Suprapubic skin (tissue), 4 donors: ENCODE results near the gene RAB25.

Experiments used
- POLR2A ChIP-seq, 2 donors: fragments of 450-650 bp; IDR thresholded peaks; one replicate each; pipeline ENCODE4 v1.6.1; 2017; ENCODE audit warnings: antibody characterized with exemption in 2 of 2, mild to moderate bottlenecking in 2 of 2, moderate library complexity in 2 of 2
- POLR2AphosphoS5 ChIP-seq, 3 donors: sonication (generic); formaldehyde crosslinking; IDR thresholded peaks; one replicate each; pipeline ENCODE4 v1.6.1; 2017; ENCODE audit warnings: antibody characterized with exemption in 3 of 3
- TF ChIP-seq, protein P1 (sequence below), 2 donors: fragments of 200-600 bp in 1 of 2; fragments of 450-650 bp in 1 of 2; sonication (generic) in 1 of 2; IDR thresholded peaks; one replicate each; pipeline ENCODE4 v1.5.1; 2016 to 2019; ENCODE audit warnings: antibody characterized with exemption in 2 of 2, mild to moderate bottlenecking in 1 of 2, moderate library complexity in 1 of 2

DNA sequence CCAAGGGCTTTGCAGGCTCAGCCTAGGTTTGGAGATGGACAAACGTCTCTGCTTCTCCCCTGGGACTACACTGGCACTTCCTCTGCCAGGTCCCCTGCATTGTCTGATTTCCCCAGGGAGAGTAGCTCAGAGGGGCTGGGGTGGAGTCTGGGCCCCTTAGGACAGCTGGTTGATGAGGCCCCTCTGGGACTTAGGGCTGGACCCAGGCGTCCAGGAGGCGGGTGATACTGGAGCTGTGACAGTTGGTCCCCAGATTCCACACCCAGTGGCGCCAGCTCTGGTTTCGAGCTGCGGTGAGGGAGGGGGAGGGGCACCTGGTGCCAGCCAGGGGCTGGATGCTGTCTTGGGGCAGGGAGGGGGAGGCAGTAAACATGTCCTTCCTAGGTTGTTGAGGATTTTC lies 28.7 kb downstream of the RAB25 start:
- TF ChIP-seq, protein P1, sequence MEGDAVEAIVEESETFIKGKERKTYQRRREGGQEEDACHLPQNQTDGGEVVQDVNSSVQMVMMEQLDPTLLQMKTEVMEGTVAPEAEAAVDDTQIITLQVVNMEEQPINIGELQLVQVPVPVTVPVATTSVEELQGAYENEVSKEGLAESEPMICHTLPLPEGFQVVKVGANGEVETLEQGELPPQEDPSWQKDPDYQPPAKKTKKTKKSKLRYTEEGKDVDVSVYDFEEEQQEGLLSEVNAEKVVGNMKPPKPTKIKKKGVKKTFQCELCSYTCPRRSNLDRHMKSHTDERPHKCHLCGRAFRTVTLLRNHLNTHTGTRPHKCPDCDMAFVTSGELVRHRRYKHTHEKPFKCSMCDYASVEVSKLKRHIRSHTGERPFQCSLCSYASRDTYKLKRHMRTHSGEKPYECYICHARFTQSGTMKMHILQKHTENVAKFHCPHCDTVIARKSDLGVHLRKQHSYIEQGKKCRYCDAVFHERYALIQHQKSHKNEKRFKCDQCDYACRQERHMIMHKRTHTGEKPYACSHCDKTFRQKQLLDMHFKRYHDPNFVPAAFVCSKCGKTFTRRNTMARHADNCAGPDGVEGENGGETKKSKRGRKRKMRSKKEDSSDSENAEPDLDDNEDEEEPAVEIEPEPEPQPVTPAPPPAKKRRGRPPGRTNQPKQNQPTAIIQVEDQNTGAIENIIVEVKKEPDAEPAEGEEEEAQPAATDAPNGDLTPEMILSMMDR (IDR thresholded peaks at IDR 0.05): no peak
- TF ChIP-seq POLR2A (IDR thresholded peaks at IDR 0.05) (no peak), POLR2AphosphoS5 (IDR thresholded peaks at IDR 0.05) (no peak)
